GM18499 (cell line): Measurements from ENCODE around the gene SGTA.

Source experiments
- ATAC-seq: cut with Tn5 transposase; IDR thresholded peaks from one replicate; pipeline ENCODE4 v1.9.1; 2021; ENCODE audit warnings: moderate number of reproducible peaks; ENCODE audit not compliant: insufficient read depth, unreplicated experiment

The SGTA gene

GRCh38 chr19:2731181-2731995, 51.7 kb downstream of the SGTA start:
- no peak for ATAC-seq

- ATAC-seq, result no peak
These were observed 52.9 kb downstream of the SGTA start for GRCh38 chr19:2729943-2730818.

- no peak for ATAC-seq
These were observed 54.2 kb downstream of the SGTA start for GRCh38 chr19:2728783-2729387.

- no peak for ATAC-seq
These were observed 55.5 kb downstream of the SGTA start for GRCh38 chr19:2727640-2727944.

GRCh38 chr19:2726904-2727639, 56.0 kb downstream of the SGTA start:
- ATAC-seq, result no peak

GRCh38 chr19:2726160-2726855, 56.8 kb downstream of the SGTA start:
- ATAC-seq, result no peak

GRCh38 chr19:2724148-2724557, 58.9 kb downstream of the SGTA start:
- ATAC-seq, result no peak

GRCh38 chr19:2723747-2724146, 59.3 kb downstream of the SGTA start:
- ATAC-seq, result no peak

GRCh38 chr19:2723345-2723715, 59.7 kb downstream of the SGTA start:
- no peak for ATAC-seq

- no peak for ATAC-seq
These were observed 60.3 kb downstream of the SGTA start for GRCh38 chr19:2722541-2723344.

- ATAC-seq, result no peak
These were observed 61.2 kb downstream of the SGTA start for GRCh38 chr19:2721570-2722540.

GRCh38 chr19:2720777-2721569, 62.1 kb downstream of the SGTA start, which contains the start of gene DIRAS1:
Gene DIRAS1 (minus strand): TSS chr19:2721372. CDS start chr19:2717806, 3,566 bp downstream.
- ATAC-seq, result no peak

GRCh38 chr19:2719920-2720776, 62.9 kb downstream of the SGTA start:
- no peak for ATAC-seq

GRCh38 chr19:2719232-2719735, 63.8 kb downstream of the SGTA start:
- ATAC-seq, result no peak

GRCh38 chr19:2717638-2718541, 65.2 kb downstream of the SGTA start:
- ATAC-seq, result no peak
